GM18502 (cell line): ENCODE results near the gene EVL.
A peak's percentile ranks its signal among the peaks of the same experiment; 100 is the strongest.
"Not testable (repeated sequence)": the region's sequence is repeated elsewhere in the genome, so short reads cannot be mapped to it uniquely, and the experiment has no call there.

ENCODE experiments used
- ATAC-seq: cut with Tn5 transposase; IDR thresholded peaks from one replicate; pipeline ENCODE4 v1.9.1; 2021; ENCODE audit warnings: mild to moderate bottlenecking; ENCODE audit not compliant: unreplicated experiment, poor library complexity

The EVL gene

GRCh38 chr14:100155756-100156616 lies 90.8 kb downstream of the EVL start:
- no peak for ATAC-seq

GRCh38 chr14:100156776-100157175 lies 91.6 kb downstream of the EVL start:
- ATAC-seq, result no peak

GRCh38 chr14:100157548-100158232 lies 92.5 kb downstream of the EVL start:
- not testable (repeated sequence) for ATAC-seq

- ATAC-seq, result no peak
These were observed 93.4 kb downstream of the EVL start for GRCh38 chr14:100158566-100159093.

GRCh38 chr14:100159094-100159864 lies 94.1 kb downstream of the EVL start, which contains the start of gene DEGS2:
TSS of gene DEGS2 (minus strand) at chr14:100159645. CDS start at chr14:100159587, 58 bp downstream.
- peak; percentile 55 for ATAC-seq

GRCh38 chr14:100159865-100160533 lies 94.8 kb downstream of the EVL start:
- peak; percentile 23 for ATAC-seq

GRCh38 chr14:100160534-100160916 lies 95.3 kb downstream of the EVL start:
- no peak for ATAC-seq

GRCh38 chr14:100165376-100165775 lies 100.2 kb downstream of the EVL start:
- no peak for ATAC-seq

- no peak for ATAC-seq
These were observed 100.7 kb downstream of the EVL start for GRCh38 chr14:100165831-100166440.

- ATAC-seq, result no peak
These were observed 103.3 kb downstream of the EVL start for GRCh38 chr14:100168506-100168905.

GRCh38 chr14:100170880-100171279 lies 105.7 kb downstream of the EVL start:
- no peak for ATAC-seq

GRCh38 chr14:100172811-100173210 lies 107.6 kb downstream of the EVL start:
- ATAC-seq, result no peak

- no peak for ATAC-seq
These were observed 108.1 kb downstream of the EVL start for GRCh38 chr14:100173353-100173752.

- ATAC-seq, result no peak
These were observed 111.6 kb downstream of the EVL start for GRCh38 chr14:100176811-100177327.

- ATAC-seq, result no peak
These were observed 113.5 kb downstream of the EVL start for GRCh38 chr14:100178691-100179090.

- not testable (repeated sequence) for ATAC-seq
These were observed 115.4 kb downstream of the EVL start for GRCh38 chr14:100180671-100181070.

- ATAC-seq, result not testable (repeated sequence)
These were observed 116.8 kb downstream of the EVL start for GRCh38 chr14:100181876-100182551.

- no peak for ATAC-seq
These were observed 122.1 kb downstream of the EVL start for GRCh38 chr14:100187247-100187833.
